ENCODE measurements around the gene MSANTD2.

MSANTD2 gene

DNA sequence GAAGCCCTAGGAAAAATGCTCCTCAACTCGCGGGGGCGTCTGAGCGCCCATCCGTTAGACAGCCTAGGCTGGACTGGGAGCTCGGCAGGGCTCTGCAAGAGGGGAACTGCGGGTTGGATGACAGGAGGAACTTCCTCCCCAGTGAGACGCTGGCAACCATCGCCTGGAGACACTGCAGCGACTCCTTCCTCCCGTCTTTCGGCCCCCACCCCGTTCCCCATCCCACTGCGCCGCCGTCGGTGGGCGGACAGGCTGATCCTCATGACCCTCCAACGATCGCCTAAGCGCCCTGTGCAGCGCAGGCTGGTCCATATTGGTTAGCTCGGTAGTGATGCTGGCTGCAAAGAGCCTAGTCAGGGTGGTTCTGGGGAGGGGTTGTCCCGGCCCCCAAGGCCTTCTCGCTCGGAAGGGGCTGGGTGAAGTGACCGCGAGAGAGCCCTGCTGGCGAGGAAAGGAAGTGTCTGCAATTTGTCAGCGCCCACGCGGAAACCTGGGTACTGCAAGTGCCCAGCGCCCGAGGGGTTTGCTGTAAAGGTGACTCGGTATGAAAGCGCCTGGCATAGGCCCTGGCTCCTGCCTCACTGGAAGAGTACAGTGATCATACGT lies 59.8 kb downstream of the MSANTD2 start:
- TF ChIP-seq, protein P1, sequence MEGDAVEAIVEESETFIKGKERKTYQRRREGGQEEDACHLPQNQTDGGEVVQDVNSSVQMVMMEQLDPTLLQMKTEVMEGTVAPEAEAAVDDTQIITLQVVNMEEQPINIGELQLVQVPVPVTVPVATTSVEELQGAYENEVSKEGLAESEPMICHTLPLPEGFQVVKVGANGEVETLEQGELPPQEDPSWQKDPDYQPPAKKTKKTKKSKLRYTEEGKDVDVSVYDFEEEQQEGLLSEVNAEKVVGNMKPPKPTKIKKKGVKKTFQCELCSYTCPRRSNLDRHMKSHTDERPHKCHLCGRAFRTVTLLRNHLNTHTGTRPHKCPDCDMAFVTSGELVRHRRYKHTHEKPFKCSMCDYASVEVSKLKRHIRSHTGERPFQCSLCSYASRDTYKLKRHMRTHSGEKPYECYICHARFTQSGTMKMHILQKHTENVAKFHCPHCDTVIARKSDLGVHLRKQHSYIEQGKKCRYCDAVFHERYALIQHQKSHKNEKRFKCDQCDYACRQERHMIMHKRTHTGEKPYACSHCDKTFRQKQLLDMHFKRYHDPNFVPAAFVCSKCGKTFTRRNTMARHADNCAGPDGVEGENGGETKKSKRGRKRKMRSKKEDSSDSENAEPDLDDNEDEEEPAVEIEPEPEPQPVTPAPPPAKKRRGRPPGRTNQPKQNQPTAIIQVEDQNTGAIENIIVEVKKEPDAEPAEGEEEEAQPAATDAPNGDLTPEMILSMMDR (IDR thresholded peaks at IDR 0.05; ENCODE audit: low read depth, low read length) = peak; percentile 48; the same call in 1 of the 2 replicates

DNA sequence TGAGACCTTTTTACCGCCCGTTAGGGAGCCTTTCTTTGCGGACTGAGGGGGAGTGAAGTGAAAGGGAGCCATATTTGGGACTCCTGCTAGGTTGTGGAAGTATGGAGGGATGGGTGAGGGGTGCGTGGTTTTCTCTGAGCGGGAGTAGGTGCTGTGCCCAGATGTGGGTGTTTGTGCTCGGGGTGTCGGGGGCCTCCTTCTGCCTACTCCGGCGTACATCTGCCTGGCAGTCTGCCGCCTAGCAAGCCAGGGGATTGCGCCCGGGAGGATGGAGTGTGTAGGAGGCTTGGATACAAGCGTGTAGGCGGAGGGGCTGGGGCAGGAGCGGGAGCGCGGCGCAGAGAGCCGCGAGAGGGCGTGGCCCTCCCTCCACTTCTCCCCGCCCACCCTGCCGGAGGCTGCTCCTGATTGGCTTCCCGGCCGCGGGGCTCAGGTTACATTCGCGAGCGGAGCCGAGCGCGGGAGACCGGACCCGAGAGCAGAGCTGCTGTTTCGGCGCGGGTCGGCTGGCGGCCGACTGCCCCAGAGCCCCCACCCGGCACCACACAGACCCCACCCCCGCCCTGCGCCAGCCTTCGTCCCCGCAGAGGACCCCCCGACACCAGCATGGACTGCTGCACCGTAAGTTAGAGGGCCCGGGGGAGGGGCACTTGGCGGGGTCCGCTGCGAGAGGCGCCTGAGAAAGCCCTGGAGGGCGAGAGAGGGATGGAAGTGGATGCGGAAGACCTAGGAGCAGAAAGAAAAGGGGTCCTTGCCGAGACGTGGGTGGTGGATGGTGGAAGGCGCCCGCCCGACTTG lies 60.5 kb downstream of the MSANTD2 start, which contains the start of gene NRGN:
Gene NRGN (plus strand): TSS at position 464 of the 798 bp plus-strand sequence. CDS start 143 bp downstream, at position 607.
- H3K4me3 ChIP-seq (ENCODE audit: low read depth, low read length) = peak within 1 kb of the TSS; percentile 72
- TF ChIP-seq, protein P1 (IDR thresholded peaks at IDR 0.05; ENCODE audit: low read depth, low read length) = no peak

More for the DNA sequence above, 59.8 kb downstream of the MSANTD2 start:
- peak overlapping the region; percentile 72 for H3K4me3 ChIP-seq (ENCODE audit: low read depth, low read length)

DNA sequence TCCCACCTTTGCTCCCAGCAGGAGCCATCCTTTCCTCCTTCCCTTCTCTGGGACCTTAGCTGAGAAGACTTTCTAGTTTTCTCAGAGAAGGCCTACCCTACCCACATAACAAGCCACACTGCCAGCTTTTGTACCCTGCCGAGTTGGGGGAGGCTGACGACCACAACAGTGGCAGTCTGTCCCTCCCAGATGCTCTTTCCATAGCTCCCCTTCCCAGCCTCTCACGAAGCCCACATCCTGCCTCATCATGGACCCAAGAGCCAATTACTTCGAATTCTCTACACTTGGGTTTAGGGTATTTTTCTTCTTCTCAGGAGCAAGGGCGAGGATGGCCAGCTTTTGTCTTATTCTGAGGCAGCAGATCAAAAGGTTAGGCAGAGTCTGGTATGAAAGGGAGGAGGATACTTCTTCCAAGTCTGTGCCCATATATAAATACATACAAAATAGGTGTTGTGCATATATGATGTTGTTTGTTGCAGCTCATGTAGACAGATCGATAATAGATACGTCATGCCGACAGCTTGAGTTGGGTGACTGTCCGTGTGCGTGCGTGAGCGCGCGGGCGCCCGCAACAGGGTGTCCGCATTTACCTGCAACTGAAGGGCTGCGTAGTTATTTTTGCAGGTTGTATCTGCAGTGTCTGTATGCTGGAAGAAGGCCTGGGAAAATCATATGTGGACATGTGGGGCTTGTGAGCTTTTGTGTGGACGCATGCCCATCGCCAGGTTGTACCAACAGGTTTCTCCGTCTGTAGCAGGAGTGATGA lies 61.3 kb downstream of the MSANTD2 start:
- H3K4me3 ChIP-seq (ENCODE audit: low read depth, low read length) = peak overlapping the region; percentile 72
- TF ChIP-seq, protein P1 (IDR thresholded peaks at IDR 0.05; ENCODE audit: low read depth, low read length) = no peak

DNA sequence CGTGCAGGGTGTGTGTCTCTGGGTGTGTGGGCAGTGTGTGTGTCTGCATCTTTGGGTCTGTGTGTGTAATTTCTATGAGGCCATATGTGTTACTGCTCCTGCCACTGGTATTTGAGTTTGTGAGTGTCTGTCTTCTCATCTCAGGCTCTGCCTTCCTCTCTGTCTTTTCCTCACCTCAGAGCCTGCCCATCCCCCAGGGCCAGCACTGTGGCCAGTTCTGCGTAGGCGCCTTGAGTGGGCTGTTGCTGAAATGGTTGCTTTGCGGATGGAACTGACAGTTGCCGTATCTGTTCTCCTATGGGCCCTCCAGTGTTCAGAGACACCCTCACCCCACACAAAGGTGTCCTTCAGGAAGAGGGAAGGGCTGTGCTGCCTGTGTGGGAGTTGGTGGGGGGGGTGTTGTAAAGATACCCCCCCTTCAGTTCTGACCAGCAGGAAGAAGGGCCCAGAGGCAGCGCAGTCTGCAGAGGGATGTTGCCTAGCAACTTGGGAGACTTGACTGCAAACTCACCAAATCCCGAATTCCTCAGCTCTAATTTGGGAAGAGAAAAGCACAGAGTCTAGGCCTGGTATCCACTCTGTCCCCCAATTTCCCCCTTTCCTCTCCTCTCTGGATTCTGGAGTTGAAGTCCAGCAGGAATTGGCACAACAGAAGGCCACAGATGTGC lies 62.4 kb downstream of the MSANTD2 start:
- H3K4me3 ChIP-seq (ENCODE audit: low read depth, low read length) = no peak overlapping the region
- TF ChIP-seq, protein P1 (IDR thresholded peaks at IDR 0.05; ENCODE audit: low read depth, low read length) = no peak

DNA sequence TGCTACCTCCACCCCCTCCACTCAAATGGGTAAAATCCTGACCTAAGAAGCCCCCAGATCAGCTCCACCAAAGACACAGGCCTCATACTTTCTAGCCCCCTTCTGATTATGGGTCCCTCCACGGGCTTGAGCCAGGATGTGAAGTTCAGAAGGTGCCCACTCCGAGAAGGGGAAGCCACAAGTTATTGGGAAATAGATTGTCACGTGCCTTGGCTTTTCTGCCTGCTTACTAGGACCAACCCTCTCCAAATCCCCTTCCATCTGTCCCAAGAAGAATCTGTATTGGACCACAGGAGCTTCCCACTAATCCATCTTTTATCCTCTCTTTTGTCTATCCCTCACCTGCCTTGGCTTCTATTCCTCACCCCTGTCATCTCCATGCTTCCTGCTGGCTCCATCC lies 63.5 kb downstream of the MSANTD2 start:
- no peak overlapping the region for H3K4me3 ChIP-seq (ENCODE audit: low read depth, low read length)
- TF ChIP-seq, protein P1 (IDR thresholded peaks at IDR 0.05; ENCODE audit: low read depth, low read length) = no peak

DNA sequence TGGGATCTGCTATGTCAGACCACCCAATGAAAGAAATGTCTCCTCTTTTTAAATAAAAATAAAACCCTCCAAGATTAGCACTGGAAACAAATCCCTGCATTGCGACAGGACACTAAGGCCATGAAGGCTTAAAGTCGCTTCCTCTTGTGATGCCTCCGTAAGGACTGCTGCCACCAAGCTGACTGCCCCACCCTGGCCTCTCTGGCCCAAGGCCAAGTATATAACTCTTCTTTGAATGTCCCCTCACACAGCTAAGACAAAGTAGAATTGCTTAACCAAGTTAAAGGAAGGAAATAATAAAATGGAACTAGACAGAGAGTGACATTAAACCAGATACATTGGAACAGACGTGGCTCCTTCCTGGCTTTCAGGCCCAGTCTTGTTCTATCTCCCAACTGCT lies 68.0 kb downstream of the MSANTD2 start:
- no peak overlapping the region for H3K4me3 ChIP-seq (ENCODE audit: low read depth, low read length)
- TF ChIP-seq, protein P1 (IDR thresholded peaks at IDR 0.05; ENCODE audit: low read depth, low read length) = no peak

Measured in WI38 (cell line).